ENCODE measurements around the gene DAGLA. TPM values are rescaled to one million over a fixed set of nuclear protein-coding genes. Genes with fewer than 3 reads are reported as not detected.

Gene DAGLA
- total RNA-seq, 1 donor from 2014 or later, result 3.2 TPM

DNA sequence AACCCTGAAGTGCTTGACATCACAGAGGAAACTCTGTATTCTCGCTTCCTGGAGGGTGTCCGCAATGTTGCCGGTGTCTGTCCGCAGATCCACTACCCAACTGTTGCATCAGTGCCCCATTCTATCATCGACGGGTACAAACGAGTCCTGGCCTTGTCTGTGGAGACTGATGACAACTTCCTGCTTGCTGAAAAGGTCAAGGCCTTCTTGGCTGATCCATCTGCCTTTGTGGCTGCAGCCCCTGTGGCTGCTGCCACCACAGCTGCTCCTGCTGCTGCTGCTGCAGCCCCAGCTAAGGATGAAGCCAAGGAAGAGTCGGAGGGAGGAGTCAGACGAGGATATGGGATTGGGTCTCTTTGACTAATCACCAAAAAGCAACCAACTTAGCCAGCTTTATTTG, 42.9 kb upstream of the DAGLA start:
- DNase-seq, result no peak
- H3K36me3 ChIP-seq, result no peaks in the 10 kb centered on the region
- peaks cover 4% of the 10 kb centered on the region for H3K4me1 ChIP-seq
- no peaks in the 10 kb centered on the region for H3K9me3 ChIP-seq (replicated peaks)
- peaks cover 26% of the 10 kb centered on the region for H3K27me3 ChIP-seq (ENCODE audit: low read depth)
- no peak overlapping the region for H3K4me3 ChIP-seq
- intact Hi-C loops (cut with micrococcal nuclease), result loop anchor here (5.0 kb wide), 1 partner anchor 160 kb away; no protein-coding TSS in a partner anchor
- TF ChIP-seq, protein P1, sequence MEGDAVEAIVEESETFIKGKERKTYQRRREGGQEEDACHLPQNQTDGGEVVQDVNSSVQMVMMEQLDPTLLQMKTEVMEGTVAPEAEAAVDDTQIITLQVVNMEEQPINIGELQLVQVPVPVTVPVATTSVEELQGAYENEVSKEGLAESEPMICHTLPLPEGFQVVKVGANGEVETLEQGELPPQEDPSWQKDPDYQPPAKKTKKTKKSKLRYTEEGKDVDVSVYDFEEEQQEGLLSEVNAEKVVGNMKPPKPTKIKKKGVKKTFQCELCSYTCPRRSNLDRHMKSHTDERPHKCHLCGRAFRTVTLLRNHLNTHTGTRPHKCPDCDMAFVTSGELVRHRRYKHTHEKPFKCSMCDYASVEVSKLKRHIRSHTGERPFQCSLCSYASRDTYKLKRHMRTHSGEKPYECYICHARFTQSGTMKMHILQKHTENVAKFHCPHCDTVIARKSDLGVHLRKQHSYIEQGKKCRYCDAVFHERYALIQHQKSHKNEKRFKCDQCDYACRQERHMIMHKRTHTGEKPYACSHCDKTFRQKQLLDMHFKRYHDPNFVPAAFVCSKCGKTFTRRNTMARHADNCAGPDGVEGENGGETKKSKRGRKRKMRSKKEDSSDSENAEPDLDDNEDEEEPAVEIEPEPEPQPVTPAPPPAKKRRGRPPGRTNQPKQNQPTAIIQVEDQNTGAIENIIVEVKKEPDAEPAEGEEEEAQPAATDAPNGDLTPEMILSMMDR (IDR thresholded peaks at IDR 0.05; ENCODE audit: borderline replicate concordance), result no peak
- H3K27ac ChIP-seq (replicated peaks), result no peak overlapping the region

- Histone ChIP-seq H3K27ac (replicated peaks) (no peak overlapping the region), H3K4me3 (no peak overlapping the region), H3K27me3 (ENCODE audit: low read depth) (peaks cover 42% of the 10 kb centered on the region), H3K4me1 (peaks cover 5% of the 10 kb centered on the region), H3K36me3 (no peaks in the 10 kb centered on the region), H3K9me3 (replicated peaks) (no peaks in the 10 kb centered on the region)
- intact Hi-C loops (cut with micrococcal nuclease), result loop anchor here (5.0 kb wide), 1 partner anchor 163 kb away; no protein-coding TSS in a partner anchor
- DNase-seq, result no peak
- TF ChIP-seq, protein P1 (IDR thresholded peaks at IDR 0.05; ENCODE audit: borderline replicate concordance), result no peak
Observed at GRCh38 chr11:61639816-61640443, 40.3 kb upstream of the DAGLA start.

GRCh38 chr11:61642162-61642561, 38.0 kb upstream of the DAGLA start:
- TF ChIP-seq, protein P1 (IDR thresholded peaks at IDR 0.05; ENCODE audit: borderline replicate concordance), result no peak
- no peaks in the 10 kb centered on the region for H3K36me3 ChIP-seq
- no peak overlapping the region for H3K4me3 ChIP-seq
- no peaks in the 10 kb centered on the region for H3K9me3 ChIP-seq (replicated peaks)
- DNase-seq, result no peak
- no peak overlapping the region for H3K27ac ChIP-seq (replicated peaks)
- peaks cover 46% of the 10 kb centered on the region for H3K27me3 ChIP-seq (ENCODE audit: low read depth)
- intact Hi-C loops (cut with micrococcal nuclease), result no loop called here
- peaks cover 12% of the 10 kb centered on the region for H3K4me1 ChIP-seq

- Histone ChIP-seq H3K27me3 (ENCODE audit: low read depth) (peaks cover 34% of the 10 kb centered on the region), H3K4me3 (no peak overlapping the region), H3K27ac (replicated peaks) (no peak overlapping the region), H3K36me3 (no peaks in the 10 kb centered on the region), H3K9me3 (replicated peaks) (no peaks in the 10 kb centered on the region), H3K4me1 (peaks cover 8% of the 10 kb centered on the region)
- intact Hi-C loops (cut with micrococcal nuclease), result no loop called here
- TF ChIP-seq, protein P1 (IDR thresholded peaks at IDR 0.05; ENCODE audit: borderline replicate concordance), result no peak
- DNase-seq, result peak; percentile 43
Observed at GRCh38 chr11:61645179-61645868, 34.9 kb upstream of the DAGLA start.

DNA sequence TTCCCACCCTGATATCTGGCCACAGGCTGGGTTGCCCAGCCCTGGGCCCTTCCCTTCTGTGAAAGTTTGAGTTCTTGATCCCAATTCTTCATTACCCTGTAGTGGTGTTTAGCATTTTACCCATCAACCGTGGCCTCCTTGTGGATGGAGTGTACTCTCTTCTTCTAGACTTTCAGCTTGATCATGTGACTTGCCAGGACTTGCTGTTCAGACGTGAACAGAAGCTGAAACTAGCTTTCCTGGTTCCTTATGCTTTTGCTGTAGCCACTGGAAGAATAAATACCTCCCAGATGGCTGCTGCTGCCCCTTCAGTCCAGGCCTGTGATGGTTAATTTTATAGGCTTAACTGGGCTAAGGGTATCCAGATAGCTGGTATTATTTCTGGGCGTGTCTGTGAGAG, 32.7 kb upstream of the DAGLA start:
- Histone ChIP-seq H3K27me3 (ENCODE audit: low read depth) (peaks cover 18% of the 10 kb centered on the region), H3K4me1 (peaks cover 8% of the 10 kb centered on the region), H3K9me3 (replicated peaks) (no peaks in the 10 kb centered on the region), H3K27ac (replicated peaks) (no peak overlapping the region), H3K36me3 (no peaks in the 10 kb centered on the region), H3K4me3 (no peak overlapping the region)
- intact Hi-C loops (cut with micrococcal nuclease), result no loop called here
- DNase-seq, result no peak
- TF ChIP-seq, protein P1 (IDR thresholded peaks at IDR 0.05; ENCODE audit: borderline replicate concordance), result no peak

Measured in left ventricle myocardium inferior (tissue), 1 donor.